ENCODE measurements around the gene SNTG2.

GRCh38 chr2:1256632-1257324 is 306.1 kb downstream of the SNTG2 start:
- TF ChIP-seq, protein P1, sequence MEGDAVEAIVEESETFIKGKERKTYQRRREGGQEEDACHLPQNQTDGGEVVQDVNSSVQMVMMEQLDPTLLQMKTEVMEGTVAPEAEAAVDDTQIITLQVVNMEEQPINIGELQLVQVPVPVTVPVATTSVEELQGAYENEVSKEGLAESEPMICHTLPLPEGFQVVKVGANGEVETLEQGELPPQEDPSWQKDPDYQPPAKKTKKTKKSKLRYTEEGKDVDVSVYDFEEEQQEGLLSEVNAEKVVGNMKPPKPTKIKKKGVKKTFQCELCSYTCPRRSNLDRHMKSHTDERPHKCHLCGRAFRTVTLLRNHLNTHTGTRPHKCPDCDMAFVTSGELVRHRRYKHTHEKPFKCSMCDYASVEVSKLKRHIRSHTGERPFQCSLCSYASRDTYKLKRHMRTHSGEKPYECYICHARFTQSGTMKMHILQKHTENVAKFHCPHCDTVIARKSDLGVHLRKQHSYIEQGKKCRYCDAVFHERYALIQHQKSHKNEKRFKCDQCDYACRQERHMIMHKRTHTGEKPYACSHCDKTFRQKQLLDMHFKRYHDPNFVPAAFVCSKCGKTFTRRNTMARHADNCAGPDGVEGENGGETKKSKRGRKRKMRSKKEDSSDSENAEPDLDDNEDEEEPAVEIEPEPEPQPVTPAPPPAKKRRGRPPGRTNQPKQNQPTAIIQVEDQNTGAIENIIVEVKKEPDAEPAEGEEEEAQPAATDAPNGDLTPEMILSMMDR (IDR thresholded peaks at IDR 0.05), result no peak
- TF ChIP-seq POLR2A (IDR thresholded peaks at IDR 0.05), result no peak

All from heart left ventricle (tissue), 13 donors.